ENCODE measurements around the gene HECTD4.

- no peak for TF ChIP-seq CTCF (IDR thresholded peaks at IDR 0.05)
- peak in 1 of 2 donors; percentile 83 for TF ChIP-seq POLR2A (IDR thresholded peaks at IDR 0.05)
Observed at GRCh38 chr12:112409064-112409905, 27.1 kb upstream of the HECTD4 start, which contains the start of gene RPL6.
